Peyer's patch (tissue), 4 donors: ENCODE data around the gene RBMY1D.
"Not testable (repeated sequence)": the region's sequence is repeated elsewhere in the genome, so short reads cannot be mapped to it uniquely, and the experiment has no call there.

ENCODE experiments used
- POLR2A ChIP-seq, 2 donors: fragments of 450-650 bp; IDR thresholded peaks; one replicate each; pipeline ENCODE4 v1.5.1; 2017; ENCODE audit warnings: antibody characterized with exemption in 2 of 2, mild to moderate bottlenecking in 2 of 2, moderate library complexity in 2 of 2
- TF ChIP-seq, protein P1 (sequence below), 6 experiments: fragments of 450-650 bp in 4 of 6; fragments of 200-600 bp in 2 of 6; sonication (generic) in 1 of 6; IDR thresholded peaks; one replicate each; pipeline ENCODE4 v1.5.1; 2017 to 2019; ENCODE audit warnings: antibody characterized with exemption in 6 of 6, mild to moderate bottlenecking in 3 of 6, moderate library complexity in 1 of 6

- TF ChIP-seq, protein P1, sequence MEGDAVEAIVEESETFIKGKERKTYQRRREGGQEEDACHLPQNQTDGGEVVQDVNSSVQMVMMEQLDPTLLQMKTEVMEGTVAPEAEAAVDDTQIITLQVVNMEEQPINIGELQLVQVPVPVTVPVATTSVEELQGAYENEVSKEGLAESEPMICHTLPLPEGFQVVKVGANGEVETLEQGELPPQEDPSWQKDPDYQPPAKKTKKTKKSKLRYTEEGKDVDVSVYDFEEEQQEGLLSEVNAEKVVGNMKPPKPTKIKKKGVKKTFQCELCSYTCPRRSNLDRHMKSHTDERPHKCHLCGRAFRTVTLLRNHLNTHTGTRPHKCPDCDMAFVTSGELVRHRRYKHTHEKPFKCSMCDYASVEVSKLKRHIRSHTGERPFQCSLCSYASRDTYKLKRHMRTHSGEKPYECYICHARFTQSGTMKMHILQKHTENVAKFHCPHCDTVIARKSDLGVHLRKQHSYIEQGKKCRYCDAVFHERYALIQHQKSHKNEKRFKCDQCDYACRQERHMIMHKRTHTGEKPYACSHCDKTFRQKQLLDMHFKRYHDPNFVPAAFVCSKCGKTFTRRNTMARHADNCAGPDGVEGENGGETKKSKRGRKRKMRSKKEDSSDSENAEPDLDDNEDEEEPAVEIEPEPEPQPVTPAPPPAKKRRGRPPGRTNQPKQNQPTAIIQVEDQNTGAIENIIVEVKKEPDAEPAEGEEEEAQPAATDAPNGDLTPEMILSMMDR (IDR thresholded peaks at IDR 0.05): not testable (repeated sequence)
- not testable (repeated sequence) for TF ChIP-seq POLR2A (IDR thresholded peaks at IDR 0.05)
Measured at GRCh38 chrY:21894426-21894825, at the start of gene RBMY1D.
